Pulmonary artery endothelial cell (primary cell): ENCODE measurements around the gene PLXNC1. TPM values are rescaled to one million over a fixed set of nuclear protein-coding genes. Genes with fewer than 3 reads are reported as not detected.

ENCODE experiments used
- DNase-seq: peaks from one replicate; pipeline ENCODE4 v3.0.0-alpha.2; 2011; ENCODE audit warnings: low read depth, low spot score
- total RNA-seq: library from RNA; depleted of rRNA; stranded (reverse); fragments of >200 nt; gene quantifications from 2 replicates; pipeline ENCODE4 v1.2.3, GENCODE V29; 2014

The PLXNC1 gene
- 0.53 and 0.71 TPM in 2 replicates for total RNA-seq

DNA sequence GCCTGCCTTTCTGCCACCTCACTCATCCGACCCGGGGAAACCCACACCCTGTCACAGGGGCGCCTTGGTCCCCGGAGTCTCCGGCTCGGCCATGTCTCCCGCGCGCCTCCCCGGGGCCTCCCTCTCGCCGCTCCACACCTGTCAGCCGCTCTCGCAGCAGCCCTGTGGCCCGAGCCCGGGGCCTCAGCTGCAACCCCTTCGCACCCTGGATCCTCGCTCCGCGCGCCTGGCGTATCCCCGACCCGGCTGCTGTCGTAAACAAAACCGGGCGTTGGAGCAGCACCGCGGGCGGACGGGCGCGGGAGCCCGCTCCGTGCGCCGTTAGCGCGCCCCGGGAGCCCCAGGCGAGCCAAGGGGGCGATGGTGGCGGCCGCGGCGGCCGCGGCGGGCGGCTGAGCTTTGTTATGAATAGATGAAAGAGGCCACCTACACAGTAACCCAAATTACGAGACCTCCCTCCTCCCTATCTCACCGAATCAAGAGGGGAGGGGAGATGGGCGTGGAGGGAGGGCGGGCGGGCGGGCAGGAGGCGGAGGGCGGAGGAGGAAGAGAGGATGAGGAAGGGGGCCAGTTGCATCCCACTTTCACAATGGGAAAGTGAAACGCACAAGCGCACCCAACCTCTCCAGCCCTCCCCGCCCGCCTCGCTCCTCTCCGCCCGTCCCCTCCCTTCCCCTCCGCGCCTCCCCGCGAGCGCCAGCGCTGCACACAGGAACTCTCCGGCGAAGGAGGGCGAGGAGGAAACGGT is at the start of gene PLXNC1:
Gene PLXNC1 (plus strand): TSS at position 587 of the 748 bp plus-strand sequence. CDS start 395 bp downstream, outside the sequence.
- no peak for DNase-seq

DNA sequence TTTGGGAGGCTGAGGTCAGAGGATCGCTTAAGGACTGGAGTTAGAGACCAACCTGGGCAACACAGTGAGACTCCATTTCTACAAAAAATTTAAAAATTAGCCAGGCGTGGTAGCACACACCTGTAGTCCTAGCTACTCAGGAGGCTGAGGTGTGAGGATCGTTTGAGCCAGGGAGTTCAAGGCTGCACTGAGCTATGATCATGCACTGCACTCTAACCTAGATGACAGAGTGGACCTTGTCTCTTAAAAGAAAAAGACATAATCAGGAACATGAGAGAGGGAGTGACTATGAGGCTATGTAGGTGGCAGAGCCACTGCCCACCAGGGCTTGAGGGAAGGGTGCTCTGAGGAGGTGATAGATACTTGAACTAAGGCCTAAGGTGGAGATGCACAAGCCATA is 49.2 kb upstream of the PLXNC1 start:
- no peak for DNase-seq

DNA sequence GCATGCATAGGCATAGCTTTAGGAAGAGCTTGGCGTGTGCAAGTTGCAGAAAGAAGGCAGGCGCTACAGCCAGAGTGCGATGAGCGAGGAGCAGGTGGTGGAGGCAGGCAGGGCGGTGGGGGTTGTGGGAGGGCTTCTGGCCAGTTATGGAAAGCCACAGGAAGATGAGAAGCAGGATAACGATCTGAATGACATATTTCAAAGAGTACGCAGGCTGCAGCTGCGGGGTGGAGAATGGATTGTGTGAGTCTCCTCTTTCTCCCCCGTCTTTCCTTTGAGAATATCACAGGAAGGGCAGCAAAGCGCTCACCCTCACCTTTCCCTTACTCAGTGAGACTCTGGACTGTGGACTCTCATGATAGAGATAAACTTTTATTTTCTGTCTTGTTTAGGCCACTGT is 48.7 kb upstream of the PLXNC1 start:
- DNase-seq: no peak

DNA sequence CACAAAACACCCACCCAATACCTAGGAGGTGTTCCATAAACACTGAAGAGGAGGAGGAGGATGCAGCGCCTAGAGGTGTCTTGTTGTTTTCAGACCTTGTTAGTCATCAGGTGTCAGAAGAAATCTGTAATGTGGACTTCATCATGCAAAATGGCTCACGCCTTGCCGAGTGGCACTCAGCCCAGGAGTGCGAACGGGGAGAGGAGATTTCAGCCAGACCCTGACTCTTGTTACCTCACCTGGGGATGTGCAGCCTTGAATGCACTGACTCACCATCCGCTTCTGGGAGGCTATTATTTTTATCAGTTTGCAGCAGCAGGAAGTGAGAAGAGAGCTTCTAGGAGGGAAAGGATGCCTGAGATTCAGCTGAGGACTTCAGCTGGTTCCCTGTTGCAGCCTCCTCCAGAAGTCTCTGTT is 48.2 kb upstream of the PLXNC1 start:
- peak; percentile 5 for DNase-seq

DNA sequence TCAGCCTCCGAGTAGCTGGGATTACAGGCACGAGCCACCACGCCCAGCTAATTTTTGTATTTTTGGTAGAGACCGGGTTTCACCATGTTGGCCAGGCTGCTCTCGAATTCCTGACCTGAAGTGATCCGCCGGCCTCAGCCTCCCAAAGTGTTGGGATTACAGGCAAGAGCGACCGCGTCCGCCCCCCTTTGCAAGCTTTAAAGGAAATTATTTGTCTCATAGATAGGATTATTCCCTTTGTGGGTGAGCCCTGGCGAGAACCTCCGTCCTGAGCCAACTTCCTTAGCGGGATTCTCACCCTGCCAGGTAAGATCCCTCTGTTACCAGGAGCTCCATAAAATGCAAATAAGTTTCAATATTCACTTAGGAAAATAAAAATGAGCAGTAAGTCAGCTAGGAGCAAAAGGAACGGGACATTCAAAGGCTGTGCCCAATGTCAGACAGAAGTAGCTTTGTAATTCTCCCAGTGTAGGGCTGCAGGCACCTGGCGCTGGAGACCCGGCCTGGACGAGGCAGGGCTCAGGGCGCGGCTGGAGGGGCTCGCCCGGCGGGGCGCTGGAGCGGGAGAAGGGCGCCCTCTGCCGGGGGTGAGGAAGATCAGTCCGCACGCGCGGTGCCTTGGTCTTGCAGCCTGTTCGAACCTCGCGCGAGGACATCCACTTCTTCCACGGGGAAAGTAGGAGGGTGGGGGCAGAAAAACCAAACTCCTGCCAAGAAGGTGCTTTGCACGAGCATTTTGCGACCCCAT is 47.2 kb upstream of the PLXNC1 start:
- peak; percentile 5 for DNase-seq

DNA sequence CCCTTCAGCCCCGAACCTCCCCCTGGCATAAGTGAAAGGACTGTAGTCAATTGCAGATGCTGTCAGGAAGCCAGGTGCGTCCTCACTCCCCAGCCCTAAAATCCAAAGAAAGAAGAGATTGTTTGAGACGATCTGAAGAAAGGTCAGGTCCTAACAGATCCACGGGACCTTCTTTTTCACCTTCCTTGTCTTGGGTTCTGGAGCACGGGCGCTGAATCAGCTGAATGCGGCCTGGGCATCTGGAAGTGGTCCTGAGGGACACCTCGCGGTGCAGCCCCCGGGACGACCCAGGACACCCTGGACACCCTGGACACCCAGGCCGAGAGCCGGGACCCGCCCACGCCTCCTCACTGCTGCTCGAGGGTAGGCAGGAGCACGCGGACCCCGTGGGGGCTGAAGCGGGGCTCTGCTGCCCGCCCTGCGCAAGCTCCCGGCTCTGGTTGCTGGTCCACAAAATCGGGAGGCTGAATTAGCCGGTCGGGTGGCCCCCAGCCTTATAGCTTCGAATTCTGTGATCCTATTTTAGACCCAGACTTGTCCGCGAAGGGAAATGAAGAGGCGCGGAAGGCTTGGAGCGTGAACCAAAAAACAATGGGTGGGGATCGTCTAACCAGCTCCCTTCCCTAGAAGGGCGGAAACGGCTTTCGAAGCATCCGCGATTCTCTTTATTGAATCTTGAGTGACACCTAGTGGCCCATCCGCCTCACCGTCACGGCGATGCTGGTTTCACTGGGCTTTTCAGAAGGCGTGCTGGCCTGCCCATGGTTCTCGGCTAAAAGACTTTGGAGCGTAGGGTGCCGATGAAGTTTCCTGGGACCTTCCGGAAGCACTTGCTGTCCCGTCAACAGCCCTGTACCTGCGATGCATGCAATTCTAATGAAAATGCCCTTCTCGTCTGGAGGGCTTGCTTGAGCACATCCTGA is 46.4 kb upstream of the PLXNC1 start:
- peak; percentile 24 for DNase-seq

DNA sequence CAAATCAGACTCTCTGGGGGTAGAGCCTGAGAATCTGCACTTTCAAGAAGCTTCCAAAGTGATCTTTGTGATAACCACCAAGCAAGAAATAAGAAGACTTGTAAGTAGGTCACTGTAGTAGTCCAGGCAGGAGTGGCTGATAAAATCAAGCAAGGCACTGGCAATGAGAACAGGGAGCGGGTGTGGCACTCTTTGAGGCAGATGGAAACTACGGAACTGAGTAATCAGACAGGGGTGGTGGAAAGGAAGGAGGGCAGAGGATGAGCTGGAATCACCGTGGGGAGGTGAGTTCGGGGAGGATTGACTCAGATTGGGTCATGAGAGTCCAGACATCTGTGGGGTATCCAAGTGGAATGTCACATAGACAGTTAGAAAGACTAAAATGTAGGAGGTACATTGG is 44.4 kb upstream of the PLXNC1 start:
- DNase-seq: no peak

DNA sequence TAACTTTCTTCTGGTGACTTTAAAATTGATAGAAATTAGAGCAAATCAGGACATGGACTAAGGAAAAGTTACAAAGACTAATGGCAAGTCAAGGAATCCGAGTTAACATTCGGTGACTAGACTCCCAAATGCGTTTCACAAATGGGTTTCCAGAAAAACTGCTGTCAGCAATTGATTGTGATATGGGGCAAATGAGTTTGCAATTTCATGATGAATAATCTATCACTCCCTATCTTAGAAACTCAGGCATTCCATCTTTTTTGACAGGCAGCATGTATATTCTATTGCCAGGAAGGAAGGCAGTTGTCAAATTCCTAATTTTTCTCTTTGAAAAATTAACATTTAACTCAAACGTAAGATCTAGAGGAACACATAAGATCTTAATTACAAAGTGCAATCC is 40.5 kb upstream of the PLXNC1 start:
- no peak for DNase-seq

DNA sequence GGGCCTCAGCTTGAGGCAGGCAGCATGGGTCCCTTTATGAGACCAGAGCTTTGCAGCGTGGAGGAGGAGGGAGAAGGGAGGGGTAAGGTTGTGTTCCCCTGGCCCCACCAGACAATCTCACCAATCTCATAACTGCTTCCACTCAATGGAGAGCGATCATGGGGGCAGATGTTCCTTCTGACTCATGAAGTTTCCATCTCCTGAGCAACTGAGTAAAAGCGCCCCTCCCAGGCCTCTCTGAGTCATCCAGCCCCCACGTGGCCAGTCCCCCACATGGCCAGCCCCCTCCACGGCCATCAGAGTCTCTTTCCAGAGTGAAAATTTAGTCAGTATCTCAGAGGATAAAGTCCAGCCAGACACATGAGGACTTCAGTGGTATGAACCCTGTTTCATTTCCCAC is 39.2 kb upstream of the PLXNC1 start:
- no peak for DNase-seq

DNA sequence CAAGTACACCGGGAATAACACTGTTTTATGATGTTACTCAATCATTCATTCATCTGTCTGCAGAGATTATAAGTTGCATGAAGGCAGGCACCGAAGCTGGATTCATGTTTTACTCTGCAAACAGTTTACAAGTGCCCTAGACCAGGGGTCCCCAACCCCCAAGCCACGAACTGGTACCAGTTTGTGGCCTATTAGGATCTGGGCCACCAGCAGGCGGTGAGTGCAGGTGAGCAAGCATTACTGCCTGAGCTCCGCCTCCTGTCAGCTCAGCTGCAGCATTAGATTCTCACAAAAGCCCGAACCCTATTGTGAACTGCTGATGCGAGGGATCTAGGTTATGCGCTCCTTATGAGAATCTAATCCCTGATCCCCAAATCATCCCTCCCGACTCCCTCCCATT is 38.1 kb upstream of the PLXNC1 start:
- DNase-seq: no peak

DNA sequence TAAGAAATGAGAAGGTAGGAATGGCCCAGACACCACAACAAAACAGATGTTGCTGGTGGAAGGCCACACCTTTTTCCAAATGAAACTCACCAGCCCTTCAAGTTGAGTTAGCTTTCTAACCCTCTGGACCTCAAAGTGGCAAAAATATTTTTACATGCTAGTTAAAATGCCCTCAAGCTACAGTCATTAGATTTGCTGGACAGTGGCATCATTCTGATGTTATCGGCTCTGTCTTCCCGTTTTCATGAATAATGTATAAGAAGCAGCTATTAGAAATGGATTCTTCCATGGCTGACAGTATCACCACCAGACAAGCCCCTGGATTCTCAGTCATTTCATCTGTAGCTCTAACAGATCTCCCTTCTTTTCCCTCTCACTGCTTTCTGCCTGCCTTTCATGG is 37.1 kb upstream of the PLXNC1 start:
- no peak for DNase-seq

DNA sequence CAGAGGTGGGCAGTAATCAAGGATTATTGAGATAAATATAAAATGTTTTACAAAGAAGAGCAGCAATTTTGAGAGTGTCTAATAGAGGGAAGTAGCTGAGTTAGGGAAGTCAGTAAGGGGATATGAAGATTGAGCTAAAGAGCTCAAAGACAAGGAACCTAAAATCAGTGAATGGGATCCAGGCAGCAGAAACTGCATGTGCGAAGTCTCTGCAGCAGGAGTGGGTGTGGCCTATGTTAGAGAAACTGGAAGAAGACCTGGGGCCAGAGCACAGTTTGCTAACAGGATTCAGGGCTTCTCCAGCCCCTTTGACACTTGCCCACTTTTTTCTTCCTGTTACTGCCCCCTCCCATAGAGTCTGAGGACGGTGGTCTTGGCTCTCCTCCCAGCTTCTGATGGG is 36.3 kb upstream of the PLXNC1 start:
- DNase-seq: no peak

DNA sequence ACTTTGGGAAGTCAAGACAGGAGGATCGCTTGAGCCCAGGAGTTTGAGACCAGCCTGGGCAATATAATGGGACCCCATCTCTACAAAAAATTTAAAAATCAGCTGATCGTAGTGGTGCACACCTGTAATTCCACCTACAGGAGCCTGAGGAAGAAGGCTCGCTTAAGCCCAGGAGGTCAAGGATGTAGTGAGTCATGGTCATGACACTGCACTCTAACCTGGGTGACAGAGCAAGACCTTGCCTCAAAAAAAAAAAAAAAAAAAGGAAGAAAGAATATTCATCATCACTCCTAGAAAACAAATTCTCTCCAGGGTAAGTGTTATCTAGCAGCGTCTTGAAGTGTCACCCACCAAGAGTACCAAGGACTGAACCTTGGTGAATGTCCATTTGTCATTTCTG is 34.2 kb upstream of the PLXNC1 start:
- no peak for DNase-seq

DNA sequence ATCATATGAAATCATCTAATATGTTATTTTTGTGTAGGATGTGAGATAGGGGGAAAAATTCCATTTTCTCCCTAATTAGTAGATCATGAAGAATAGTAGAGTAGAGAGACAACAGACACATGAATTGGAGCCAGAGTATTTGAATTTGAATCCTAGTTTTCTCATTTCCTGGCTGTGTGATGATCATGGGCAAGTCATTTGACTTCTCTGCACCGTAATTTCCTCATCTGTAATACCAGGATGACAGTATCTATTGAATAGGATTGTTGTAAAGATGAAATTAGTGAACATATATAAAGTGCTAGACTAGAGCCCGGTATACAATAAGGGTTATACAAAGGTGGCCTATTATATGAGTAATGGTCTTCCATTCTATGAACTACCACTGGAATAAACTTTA is 32.2 kb upstream of the PLXNC1 start:
- no peak for DNase-seq

DNA sequence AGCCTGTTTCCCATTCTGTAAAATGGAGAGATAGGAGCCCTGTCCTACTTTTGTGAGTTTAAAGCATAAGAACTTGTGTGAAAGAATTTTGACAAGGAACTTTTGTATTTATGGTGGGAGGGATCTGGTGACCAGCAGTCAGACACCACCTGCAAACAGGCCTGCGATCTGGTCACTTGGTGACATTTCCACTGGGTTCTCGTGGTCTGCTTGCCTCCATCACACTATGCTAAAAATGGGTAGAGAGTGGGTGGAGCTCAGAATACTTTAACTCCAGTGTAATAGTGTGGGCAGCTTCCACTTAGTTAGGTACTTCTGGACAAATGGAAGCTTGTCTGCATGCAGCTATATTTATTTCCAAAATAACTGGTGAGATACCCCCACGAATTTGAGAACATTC is 26.5 kb upstream of the PLXNC1 start:
- no peak for DNase-seq

DNA sequence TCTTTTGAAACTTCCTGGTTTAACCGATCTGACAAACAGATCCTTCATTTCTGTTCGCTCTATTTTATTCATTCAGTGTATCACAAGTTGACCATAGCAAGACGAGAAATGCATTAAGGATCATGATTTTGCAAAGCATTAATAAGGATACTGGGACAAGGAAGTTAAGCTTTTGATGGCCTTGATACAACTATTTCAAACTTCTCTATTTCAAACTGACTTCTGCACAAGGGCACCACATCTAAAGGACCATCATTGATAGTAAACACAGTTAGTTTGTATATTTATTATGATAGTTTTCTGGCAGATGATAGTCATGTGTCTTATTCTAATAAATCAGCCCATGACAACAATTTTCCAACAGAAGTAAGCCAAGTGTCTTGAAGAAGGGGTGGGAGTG is 25.8 kb upstream of the PLXNC1 start:
- no peak for DNase-seq

DNA sequence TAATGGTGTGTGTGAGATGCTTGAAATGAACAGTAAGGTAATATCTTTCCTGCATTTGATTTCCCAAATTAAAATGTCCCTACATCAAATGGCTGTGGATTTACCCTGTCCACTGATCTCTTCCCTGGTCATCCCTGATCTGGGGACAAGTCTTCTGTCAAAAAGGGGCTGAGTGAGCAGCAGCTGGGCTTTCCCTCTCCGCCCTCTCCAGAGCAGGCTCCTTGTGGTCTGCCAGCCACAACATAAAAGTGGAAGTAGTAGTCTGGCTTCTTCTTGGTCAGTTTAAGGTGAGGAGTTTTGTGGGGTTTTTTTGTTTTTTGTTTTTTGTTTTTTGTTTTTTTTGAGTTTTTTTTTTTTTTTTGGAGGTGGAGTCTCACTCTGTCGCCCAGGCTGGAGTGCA is 25.2 kb upstream of the PLXNC1 start:
- DNase-seq: no peak

DNA sequence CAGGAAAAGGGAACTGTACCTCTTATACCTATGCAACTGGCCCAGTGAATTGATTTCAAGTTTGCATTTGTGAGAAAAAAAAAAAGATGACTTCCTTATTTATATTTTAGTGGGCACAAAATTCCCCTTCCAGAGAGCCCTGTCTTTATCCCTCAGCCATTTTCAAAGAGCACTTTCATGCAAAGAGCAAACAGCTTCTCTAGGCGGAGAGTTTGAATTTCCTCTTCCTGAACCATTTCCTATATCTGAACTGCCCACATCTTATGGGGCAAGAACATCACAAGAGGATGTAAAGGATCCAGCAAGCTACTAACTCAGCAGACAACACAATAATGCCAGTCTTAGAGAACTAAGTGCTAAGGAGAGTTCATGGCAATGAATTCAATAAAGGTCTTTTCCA is 22.3 kb upstream of the PLXNC1 start:
- no peak for DNase-seq

DNA sequence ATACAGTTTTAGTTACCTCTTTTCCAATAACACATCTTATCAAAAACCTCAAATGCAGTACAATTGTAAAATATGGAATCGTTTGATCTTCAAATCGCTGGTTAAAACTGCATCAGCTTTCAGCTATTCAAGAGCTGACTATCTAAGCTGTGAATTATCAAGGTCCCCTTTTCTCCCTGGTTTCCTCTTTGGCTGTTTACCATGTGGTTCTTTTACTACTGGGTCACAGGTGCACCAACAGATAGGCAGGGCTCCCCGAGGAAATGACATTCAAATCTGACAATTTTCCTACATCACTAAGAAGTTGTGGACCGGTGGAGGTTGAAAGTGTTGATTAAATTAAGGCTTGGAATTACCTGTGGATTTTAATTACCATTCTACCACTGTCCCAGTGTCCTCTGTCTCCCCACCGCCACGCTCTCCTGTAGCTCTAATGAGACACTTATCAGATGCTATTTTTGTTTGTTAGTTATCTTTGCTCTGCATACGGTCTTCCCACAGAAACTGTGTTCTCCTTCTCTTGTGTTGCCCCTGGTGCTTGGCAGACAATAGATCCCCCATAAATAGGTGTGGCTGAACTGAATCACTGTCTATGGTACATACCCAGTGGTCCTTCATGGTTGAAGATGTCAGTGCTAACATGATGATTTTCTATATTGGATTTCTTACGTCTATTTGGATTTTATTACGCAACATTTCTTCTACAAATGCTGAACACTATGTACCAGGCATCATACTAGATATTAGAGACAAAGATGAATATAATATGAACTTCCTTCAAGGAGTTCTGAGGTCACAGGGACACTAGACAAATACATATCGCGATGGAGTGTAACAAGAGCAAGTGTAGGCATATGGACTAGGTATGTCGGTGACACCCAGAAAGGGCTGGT is 20.9 kb upstream of the PLXNC1 start:
- DNase-seq: no peak

DNA sequence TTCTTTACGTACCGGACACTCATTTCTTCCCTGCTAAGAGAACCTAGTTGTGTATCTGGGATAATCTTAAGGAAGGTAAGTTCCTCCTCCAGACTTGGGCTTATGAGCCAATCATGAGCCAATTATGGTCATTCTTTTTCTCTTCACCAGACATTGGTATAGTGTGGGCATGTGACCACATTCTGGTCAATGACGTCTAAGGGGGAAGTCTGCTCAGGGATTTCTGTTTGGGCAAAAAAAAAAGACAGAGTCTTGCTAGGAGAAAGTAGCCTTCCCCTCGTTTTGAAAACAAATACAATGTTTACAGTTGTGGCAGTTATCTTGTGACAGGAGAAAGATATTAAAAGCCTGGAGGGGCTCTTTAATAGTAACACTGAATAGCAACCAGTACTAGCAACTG is 20.1 kb upstream of the PLXNC1 start:
- no peak for DNase-seq
